Gastroesophageal sphincter (tissue), 3 donors: ENCODE results near the gene GFI1.

Source experiments
- CTCF ChIP-seq, 4 experiments: fragments of 200-600 bp in 2 of 4; fragments of 450-650 bp in 2 of 4; sonication (generic) in 1 of 4; IDR thresholded peaks; one replicate each; pipeline ENCODE4 v1.5.1; 2017 to 2019; ENCODE audit warnings: antibody characterized with exemption in 4 of 4, mild to moderate bottlenecking in 2 of 4, moderate library complexity in 2 of 4
- EP300 ChIP-seq: sonication (generic); formaldehyde crosslinking; IDR thresholded peaks from one replicate; pipeline ENCODE4 v1.6.1; 2017; ENCODE audit warnings: antibody characterized with exemption, mild to moderate bottlenecking
- POLR2A ChIP-seq, 2 donors: fragments of 450-650 bp; IDR thresholded peaks; one replicate each; pipeline ENCODE4 v1.6.1; 2017; ENCODE audit warnings: antibody characterized with exemption in 2 of 2, mild to moderate bottlenecking in 2 of 2, moderate library complexity in 1 of 2

GRCh38 chr1:92482665-92483609 is 3.8 kb downstream of the GFI1 start:
- TF ChIP-seq EP300 (no peak), CTCF (IDR thresholded peaks at IDR 0.05) (no peak), POLR2A (IDR thresholded peaks at IDR 0.05) (no peak)
